IMR-90 (cell line): ENCODE measurements around the gene MICAL2. TPM values are rescaled to one million over a fixed set of nuclear protein-coding genes. Genes with fewer than 3 reads are reported as not detected.

Experiments
- ATAC-seq: fragments of 200-7000 bp; cut with Tn5 transposase; 2 replicates; pipeline ENCODE4 v1.9.1; 2020; ENCODE audit warnings: low read depth, mild to moderate bottlenecking, moderate library complexity
- Bru-seq: library from RNA; stranded (reverse); fragments of 400-500 nt; gene quantifications from one replicate; lab custom pipeline; 2021; lab: Mats Ljungman, UMichigan
- BruChase-seq, 2 experiments: library from RNA; stranded (reverse); fragments of 400-500 nt; gene quantifications; one replicate each; lab custom pipeline; 2021; lab: Mats Ljungman, UMichigan
- BruUV-seq: library from RNA; stranded (reverse); fragments of 400-500 nt; replicated peaks from 2 replicates; lab custom pipeline; 2021; lab: Mats Ljungman, UMichigan
- CTCF ChIA-PET: fragments of 300-600 bp; formaldehyde crosslinking; extraction: SDS; loops from one replicate; lab custom pipeline; 2021; ENCODE audit warnings: antibody characterized with exemption; lab: Yijun Ruan, JAX
- POLR2A ChIA-PET: fragments of 300-600 bp; sonication (Branson Sonifier 250); formaldehyde crosslinking; loops from one replicate; lab custom pipeline; 2022; ENCODE audit warnings: antibody characterized with exemption; ENCODE audit not compliant: unreplicated experiment; lab: Charles Lee
- DNase-seq: peaks from one replicate; pipeline ENCODE4 v3.0.0; 2013
- H2AFZ ChIP-seq: replicated peaks from 2 replicates; pipeline ENCODE3; 2013; ENCODE audit warnings: low read length, mild to moderate bottlenecking; ENCODE audit not compliant: poor library complexity
- H2AK5ac ChIP-seq: 2 replicates; pipeline ENCODE4 v1.6.1; 2013; ENCODE audit warnings: low read depth, low read length, inconsistent platforms
- H2AK9ac ChIP-seq: replicated peaks from 2 replicates; pipeline ENCODE3; 2013; ENCODE audit warnings: mild to moderate bottlenecking, low read depth, low read length, moderate library complexity; ENCODE audit not compliant: poor library complexity
- H2BK120ac ChIP-seq: 2 replicates; pipeline ENCODE4 v1.6.1; 2013; ENCODE audit warnings: low read depth, low read length, inconsistent platforms
- H2BK15ac ChIP-seq: 3 replicates; pipeline ENCODE4 v1.6.1; 2013; ENCODE audit warnings: low read depth, low read length, inconsistent platforms
- H2BK20ac ChIP-seq: 2 replicates; pipeline ENCODE4 v1.6.1; 2013; ENCODE audit warnings: low read depth, mild to moderate bottlenecking, inconsistent platforms, low read length, moderate library complexity
- H2BK5ac ChIP-seq: 2 replicates; pipeline ENCODE4 v1.6.1; 2013; ENCODE audit warnings: mild to moderate bottlenecking, low read depth, low read length, inconsistent platforms; ENCODE audit not compliant: poor library complexity, severe bottlenecking
- H3K14ac ChIP-seq: replicated peaks from 2 replicates; pipeline ENCODE4 v1.6.1; 2013; ENCODE audit warnings: low read depth, low read length, inconsistent platforms
- H3K18ac ChIP-seq: 2 replicates; pipeline ENCODE4 v1.6.1; 2013; ENCODE audit warnings: low read depth, low read length, control low read depth
- H3K23ac ChIP-seq: 2 replicates; pipeline ENCODE4 v1.6.1; 2013; ENCODE audit warnings: low read depth, low read length, inconsistent platforms
- H3K27ac ChIP-seq: 2 replicates; pipeline ENCODE4 v1.5.1; 2013; ENCODE audit warnings: mild to moderate bottlenecking, control low read depth, low read length; ENCODE audit not compliant: insufficient read depth
- H3K27me3 ChIP-seq: 2 replicates; pipeline ENCODE4 v1.6.1; 2013; ENCODE audit warnings: low read length; ENCODE audit not compliant: control insufficient read depth, insufficient read depth
- H3K36me3 ChIP-seq: 2 replicates; pipeline ENCODE4 v1.6.1; 2013; ENCODE audit warnings: low read length, mixed read lengths; ENCODE audit not compliant: control insufficient read depth, insufficient read depth
- H3K4ac ChIP-seq: 2 replicates; pipeline ENCODE4 v1.6.1; 2013; ENCODE audit warnings: low read depth, low read length, inconsistent platforms
- H3K4me1 ChIP-seq: 2 replicates; pipeline ENCODE4 v1.6.1; 2013; ENCODE audit warnings: low read length, mixed read lengths; ENCODE audit not compliant: control insufficient read depth, insufficient read depth
- H3K4me2 ChIP-seq: 2 replicates; pipeline ENCODE4 v1.6.1; 2013; ENCODE audit warnings: low read depth, mild to moderate bottlenecking, control low read depth, low read length, moderate library complexity
- H3K4me3 ChIP-seq: 2 replicates; pipeline ENCODE4 v1.5.1; 2013; ENCODE audit warnings: low read depth, mild to moderate bottlenecking, control low read depth, low read length, moderate library complexity; ENCODE audit not compliant: insufficient read depth
- H3K56ac ChIP-seq: 2 replicates; pipeline ENCODE4 v1.6.1; 2013; ENCODE audit warnings: low read length, inconsistent platforms; ENCODE audit not compliant: insufficient read depth; ENCODE audit errors: extremely low read depth
- H3K79me1 ChIP-seq, 2 experiments: 2 replicates each; pipeline ENCODE4 v1.6.1; 2013; ENCODE audit warnings: low read length in 2 of 2, inconsistent platforms in 1 of 2, low read depth in 1 of 2
- H3K9ac ChIP-seq: 2 replicates; pipeline ENCODE4 v1.6.1; 2013; ENCODE audit warnings: low read depth, low read length, control low read depth
- H3K9me1 ChIP-seq: 2 replicates; pipeline ENCODE4 v1.6.1; 2013; ENCODE audit warnings: low read length, inconsistent platforms; ENCODE audit not compliant: insufficient read depth
- H3K9me3 ChIP-seq: 2 replicates; pipeline ENCODE4 v1.6.1; 2013; ENCODE audit warnings: low read length; ENCODE audit not compliant: control insufficient read depth, insufficient read depth
- H4K20me1 ChIP-seq: 2 replicates; pipeline ENCODE4 v1.6.1; 2013; ENCODE audit warnings: low read length, inconsistent platforms; ENCODE audit not compliant: insufficient read depth
- H4K5ac ChIP-seq: 2 replicates; pipeline ENCODE4 v1.6.1; 2013; ENCODE audit warnings: mild to moderate bottlenecking, low read depth, low read length, control low read depth
- H4K8ac ChIP-seq, 2 experiments: 2 replicates each; pipeline ENCODE4 v1.6.1; 2013; ENCODE audit warnings: low read depth in 2 of 2, low read length in 2 of 2, control low read depth in 1 of 2, inconsistent platforms in 1 of 2
- H4K91ac ChIP-seq: 2 replicates; pipeline ENCODE4 v1.6.1; 2013; ENCODE audit warnings: low read depth, low read length, inconsistent platforms; ENCODE audit not compliant: insufficient read depth
- BHLHE40 ChIP-seq: fragments of 150-350 bp; IDR thresholded peaks from 2 replicates; pipeline ENCODE4 v1.6.1; 2016; ENCODE audit warnings: mild to moderate bottlenecking, low read depth, low read length
- CEBPB ChIP-seq: IDR thresholded peaks from 2 replicates; pipeline ENCODE4 v1.6.1; 2012; ENCODE audit warnings: low read depth, low read length, improper control_type of control experiment
- CHD1 ChIP-seq: IDR thresholded peaks from 2 replicates; pipeline ENCODE4 v1.6.1; 2012; ENCODE audit warnings: low read depth, low read length, improper control_type of control experiment
- FOS ChIP-seq: fragments of 150-350 bp; IDR thresholded peaks from 2 replicates; pipeline ENCODE4 v1.6.1; 2016; ENCODE audit warnings: low read depth, low read length
- MXI1 ChIP-seq: IDR thresholded peaks from 2 replicates; pipeline ENCODE4 v1.6.1; 2012; ENCODE audit warnings: low read depth, mild to moderate bottlenecking, low read length, moderate library complexity, borderline replicate concordance
- POLR2A ChIP-seq: IDR thresholded peaks from 2 replicates; pipeline ENCODE4 v1.6.1; 2012; ENCODE audit warnings: mild to moderate bottlenecking, low read depth, low read length
- RAD21 ChIP-seq: IDR thresholded peaks from 2 replicates; pipeline ENCODE4 v1.6.1; 2012; ENCODE audit warnings: low read length, improper control_type of control experiment
- RFX5 ChIP-seq: IDR thresholded peaks from 2 replicates; pipeline ENCODE4 v1.8.0; 2012; ENCODE audit warnings: low read depth, mild to moderate bottlenecking, low read length, moderate library complexity
- SMC3 ChIP-seq: fragments of 150-350 bp; IDR thresholded peaks from 2 replicates; pipeline ENCODE4 v1.6.1; 2016; ENCODE audit warnings: low read depth, mild to moderate bottlenecking, antibody characterized with exemption, low read length, moderate library complexity
- WGBS, 2 experiments: methylation state at CpG; one replicate each; pipeline versions ENCODE4 v1.1.5 to v1.1.7; 2013; ENCODE audit warnings: missing lambda C conversion rate in 2 of 2; ENCODE audit not compliant: insufficient read length in 1 of 2; ENCODE audit errors: extremely low coverage in 2 of 2; 5-methylcytosine and 5-hydroxymethylcytosine counted together
- dilution Hi-C: fragments of 300-500 bp; cut with HindIII; formaldehyde crosslinking; loops from one replicate; pipeline ENCODE4 v1.14.3; 2018; ENCODE audit warnings: low sequenced_read_pairs; ENCODE audit not compliant: unreplicated experiment
- in situ Hi-C: fragments of 300-500 bp; cut with MboI; formaldehyde crosslinking; loops from 3 replicates; pipeline ENCODE4 v1.14.3; 2019; ENCODE audit warnings: low sequenced_read_pairs, inconsistent platforms, mixed read lengths
- intact Hi-C: fragments of 100-400 bp; cut with micrococcal nuclease; formaldehyde crosslinking; loops from 2 replicates; pipeline ENCODE4 v1.10.0; 2022
- long read RNA-seq: library from polyadenylated mRNA; unstranded; transcript quantifications from one replicate; pipeline ENCODE4 v2.0.0, GENCODE V29; 2021; ENCODE audit not compliant: unreplicated experiment
- polyA plus RNA-seq, 3 experiments: library from polyadenylated mRNA; depleted of rRNA; stranded (reverse); fragments of >200 nt; gene quantifications; 2 replicates each; pipeline ENCODE4 v1.2.3, GENCODE V29; 2012; ENCODE audit warnings: low replicate concordance in 1 of 3
- total RNA-seq: library from RNA; depleted of rRNA; stranded (reverse); fragments of >200 nt; gene quantifications from 2 replicates; pipeline ENCODE4 v1.2.3, GENCODE V29; 2012; rRNA removed
- TF ChIP-seq, protein P1 (sequence below): fragments of 150-350 bp; IDR thresholded peaks from 2 replicates; pipeline ENCODE4 v1.6.1; 2016; ENCODE audit warnings: low read depth, mild to moderate bottlenecking, low read length, moderate library complexity, borderline replicate concordance

The MICAL2 gene, protein sequence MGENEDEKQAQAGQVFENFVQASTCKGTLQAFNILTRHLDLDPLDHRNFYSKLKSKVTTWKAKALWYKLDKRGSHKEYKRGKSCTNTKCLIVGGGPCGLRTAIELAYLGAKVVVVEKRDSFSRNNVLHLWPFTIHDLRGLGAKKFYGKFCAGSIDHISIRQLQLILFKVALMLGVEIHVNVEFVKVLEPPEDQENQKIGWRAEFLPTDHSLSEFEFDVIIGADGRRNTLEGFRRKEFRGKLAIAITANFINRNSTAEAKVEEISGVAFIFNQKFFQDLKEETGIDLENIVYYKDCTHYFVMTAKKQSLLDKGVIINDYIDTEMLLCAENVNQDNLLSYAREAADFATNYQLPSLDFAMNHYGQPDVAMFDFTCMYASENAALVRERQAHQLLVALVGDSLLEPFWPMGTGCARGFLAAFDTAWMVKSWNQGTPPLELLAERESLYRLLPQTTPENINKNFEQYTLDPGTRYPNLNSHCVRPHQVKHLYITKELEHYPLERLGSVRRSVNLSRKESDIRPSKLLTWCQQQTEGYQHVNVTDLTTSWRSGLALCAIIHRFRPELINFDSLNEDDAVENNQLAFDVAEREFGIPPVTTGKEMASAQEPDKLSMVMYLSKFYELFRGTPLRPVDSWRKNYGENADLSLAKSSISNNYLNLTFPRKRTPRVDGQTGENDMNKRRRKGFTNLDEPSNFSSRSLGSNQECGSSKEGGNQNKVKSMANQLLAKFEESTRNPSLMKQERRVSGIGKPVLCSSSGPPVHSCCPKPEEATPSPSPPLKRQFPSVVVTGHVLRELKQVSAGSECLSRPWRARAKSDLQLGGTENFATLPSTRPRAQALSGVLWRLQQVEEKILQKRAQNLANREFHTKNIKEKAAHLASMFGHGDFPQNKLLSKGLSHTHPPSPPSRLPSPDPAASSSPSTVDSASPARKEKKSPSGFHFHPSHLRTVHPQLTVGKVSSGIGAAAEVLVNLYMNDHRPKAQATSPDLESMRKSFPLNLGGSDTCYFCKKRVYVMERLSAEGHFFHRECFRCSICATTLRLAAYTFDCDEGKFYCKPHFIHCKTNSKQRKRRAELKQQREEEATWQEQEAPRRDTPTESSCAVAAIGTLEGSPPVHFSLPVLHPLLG
- total RNA-seq: 285 and 336 TPM in 2 replicates
- polyA plus RNA-seq (2012; rRNA removed): 141 and 170 TPM in 2 replicates
- polyA plus RNA-seq (2012; cell fraction: cytosol; rRNA removed): 63.9 and 84.9 TPM in 2 replicates
- polyA plus RNA-seq (2012; cell fraction: nucleus; rRNA removed; ENCODE audit: low replicate concordance): 109 and 162 TPM in 2 replicates
- Bru-seq, nascent RNA: percentile 90 among the genes with signal in this experiment
- percentile 75 among the genes with signal in this experiment for BruChase-seq, experiment 1, labeled RNA remaining after a 6-hour chase
- percentile 77 among the genes with signal in this experiment for BruChase-seq, experiment 2, labeled RNA remaining after a 2-hour chase
- long read RNA-seq, partial matches to known transcripts: 40 of 60 reads
- long read RNA-seq, other reads (novel, unspliced or antisense): 20 of 60 reads

DNA sequence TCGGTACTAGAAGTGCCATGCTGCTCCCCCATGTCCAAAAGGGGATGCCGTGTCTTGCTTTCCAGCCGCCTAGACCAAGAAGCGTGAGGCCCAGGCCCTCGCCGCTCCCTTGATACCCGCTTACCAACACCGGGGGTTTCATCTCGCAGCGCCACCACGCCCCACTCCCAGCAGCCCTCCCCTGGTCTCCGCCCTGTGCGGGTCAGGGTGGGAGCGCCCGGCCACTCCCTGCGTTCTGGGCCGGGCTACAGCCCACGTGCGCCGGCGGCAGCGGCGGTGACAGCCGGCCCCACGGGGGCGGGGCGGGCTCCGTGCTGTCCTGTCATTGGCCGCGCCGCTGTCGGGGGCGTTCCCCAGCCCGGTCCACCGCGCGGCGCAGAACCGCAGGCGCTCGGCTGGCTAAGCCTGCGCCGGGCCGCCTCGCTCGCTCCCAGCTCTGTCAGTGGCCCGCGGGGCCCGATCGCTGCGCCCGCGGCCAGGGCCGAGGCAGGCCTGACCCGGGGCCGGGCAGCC, at the start of gene MICAL2:
TSS of gene MICAL2 (plus strand) at position 390 of the 513 bp plus-strand sequence. CDS start 51,566 bp downstream, outside the sequence.
- in situ Hi-C loops (loop anchor here (10.0 kb wide), 1 partner anchor 125 kb away; no protein-coding TSS in a partner anchor), dilution Hi-C loops (no loop called here), intact Hi-C loops (loop anchor here (2.0 to 5.0 kb wide), 2 partner anchors 23 to 172 kb away; no protein-coding TSS in a partner anchor)
- Histone ChIP-seq H3K4me1 (peaks cover 30% of the 10 kb centered on the region), H3K79me1 (peaks cover 8 to 52% of the 10 kb centered on the region in 2 experiments; a peak in 3 of 4 replicates), H4K91ac (peak within 1 kb of the TSS; percentile 76), H3K14ac (peak within 1 kb of the TSS; percentile 97), H3K9me1 (peaks cover 28% of the 10 kb centered on the region), H3K4ac (peak within 1 kb of the TSS; percentile 90), H3K36me3 (peaks cover 1% of the 10 kb centered on the region; the same call in 1 of the 2 replicates), H3K56ac (peak within 1 kb of the TSS; percentile 74), H3K4me2 (peak within 1 kb of the TSS; percentile 98), H2BK120ac (peak within 1 kb of the TSS; percentile 70), H2AFZ (peak within 1 kb of the TSS; percentile 93), H3K9ac (peak within 1 kb of the TSS; percentile 91), H2BK5ac (peak within 1 kb of the TSS; percentile 78), H3K27ac (peak within 1 kb of the TSS; percentile 71), H2AK5ac (peak within 1 kb of the TSS; percentile 73), H3K9me3 (no peaks in the 10 kb centered on the region), H4K5ac (peak within 1 kb of the TSS; percentile 59), H2AK9ac (peak within 1 kb of the TSS; percentile 94), H3K23ac (peak within 1 kb of the TSS; percentile 78), H4K20me1 (peaks cover 11% of the 10 kb centered on the region; the same call in 1 of the 2 replicates), H4K8ac (peak within 1 kb of the TSS; percentile 72 to 94), H2BK20ac (peak within 1 kb of the TSS; percentile 79), H3K4me3 (peak within 1 kb of the TSS; percentile 80), H3K27me3 (no peaks in the 10 kb centered on the region), H2BK15ac (peak within 1 kb of the TSS; percentile 75; the same call in 2 of the 3 replicates), H3K18ac (peak within 1 kb of the TSS; percentile 34)
- POLR2A ChIA-PET: interaction anchor here (0.5 to 1.6 kb wide), 4 partner anchors 22 to 176 kb away, joined by 3 to 5 read pairs (median 3); no protein-coding TSS in a partner anchor
- 0% methylated on average over 45 of the region's 56 CpGs; no CpG with 5 or more reads in 1 of the 2 experiments for WGBS, 2 experiments
- CTCF ChIA-PET: no interaction called here
- no TSS peak for BruUV-seq
- peak; percentile 85 for DNase-seq
- ATAC-seq: peak; percentile 93
- TF ChIP-seq RFX5 (no peak), CEBPB (no peak), MXI1 (peak; percentile 99), SMC3 (no peak), BHLHE40 (peak; percentile 71), POLR2A (peak; percentile 90), RAD21 (no peak), CHD1 (no peak; the same call in 1 of the 2 replicates), FOS (no peak)
- TF ChIP-seq, protein P1, sequence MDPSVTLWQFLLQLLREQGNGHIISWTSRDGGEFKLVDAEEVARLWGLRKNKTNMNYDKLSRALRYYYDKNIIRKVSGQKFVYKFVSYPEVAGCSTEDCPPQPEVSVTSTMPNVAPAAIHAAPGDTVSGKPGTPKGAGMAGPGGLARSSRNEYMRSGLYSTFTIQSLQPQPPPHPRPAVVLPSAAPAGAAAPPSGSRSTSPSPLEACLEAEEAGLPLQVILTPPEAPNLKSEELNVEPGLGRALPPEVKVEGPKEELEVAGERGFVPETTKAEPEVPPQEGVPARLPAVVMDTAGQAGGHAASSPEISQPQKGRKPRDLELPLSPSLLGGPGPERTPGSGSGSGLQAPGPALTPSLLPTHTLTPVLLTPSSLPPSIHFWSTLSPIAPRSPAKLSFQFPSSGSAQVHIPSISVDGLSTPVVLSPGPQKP: no peak
